ENCODE measurements around the gene PLCB1. TPM values are rescaled to one million over a fixed set of nuclear protein-coding genes. Genes with fewer than 3 reads are reported as not detected.

Gene PLCB1
- total RNA-seq, 3 donors from 2014 or later = 12.2 to 106 (median 30.5) TPM

GRCh38 chr20:8226106-8226505 lies 94.0 kb downstream of the PLCB1 start:
- DNase-seq (ENCODE audit: low spot score in 2 of 2) = no peak
- H3K4me3 ChIP-seq = no peak overlapping the region
- no peaks in the 10 kb centered on the region for H3K4me1 ChIP-seq
- intact Hi-C loops (cut with DNase I; ENCODE audit: low total_unique reads) = no loop called here
- no peaks in the 10 kb centered on the region for H3K9me3 ChIP-seq
- TF ChIP-seq POLR2A (IDR thresholded peaks at IDR 0.05) (no peak), POLR2AphosphoS5 (IDR thresholded peaks at IDR 0.05) (no peak), CTCF (IDR thresholded peaks at IDR 0.05) (no peak)
- H3K36me3 ChIP-seq = no peaks in the 10 kb centered on the region
- H3K27me3 ChIP-seq = no peaks in the 10 kb centered on the region
- H3K27ac ChIP-seq = no peak overlapping the region

GRCh38 chr20:8227293-8227692 lies 95.2 kb downstream of the PLCB1 start:
- H3K9me3 ChIP-seq = no peaks in the 10 kb centered on the region
- H3K27me3 ChIP-seq = no peaks in the 10 kb centered on the region
- H3K27ac ChIP-seq = no peak overlapping the region
- no peak for TF ChIP-seq CTCF (IDR thresholded peaks at IDR 0.05)
- TF ChIP-seq POLR2AphosphoS5 (IDR thresholded peaks at IDR 0.05) = no peak
- no peak for TF ChIP-seq POLR2A (IDR thresholded peaks at IDR 0.05)
- no peaks in the 10 kb centered on the region for H3K4me1 ChIP-seq
- DNase-seq (ENCODE audit: low spot score in 2 of 2) = no peak
- H3K36me3 ChIP-seq = no peaks in the 10 kb centered on the region
- intact Hi-C loops (cut with DNase I; ENCODE audit: low total_unique reads) = no loop called here
- no peak overlapping the region for H3K4me3 ChIP-seq

GRCh38 chr20:8228315-8228714 lies 96.2 kb downstream of the PLCB1 start:
- H3K4me1 ChIP-seq = no peaks in the 10 kb centered on the region
- H3K4me3 ChIP-seq = no peak overlapping the region
- no peaks in the 10 kb centered on the region for H3K36me3 ChIP-seq
- no peak overlapping the region for H3K27ac ChIP-seq
- H3K9me3 ChIP-seq = no peaks in the 10 kb centered on the region
- no peak for TF ChIP-seq CTCF (IDR thresholded peaks at IDR 0.05)
- no peak for TF ChIP-seq POLR2A (IDR thresholded peaks at IDR 0.05)
- no peak for TF ChIP-seq POLR2AphosphoS5 (IDR thresholded peaks at IDR 0.05)
- DNase-seq (ENCODE audit: low spot score in 2 of 2) = no peak
- no peaks in the 10 kb centered on the region for H3K27me3 ChIP-seq
- intact Hi-C loops (cut with DNase I; ENCODE audit: low total_unique reads) = no loop called here

- Histone ChIP-seq H3K27me3 (no peaks in the 10 kb centered on the region), H3K36me3 (no peaks in the 10 kb centered on the region), H3K4me1 (no peaks in the 10 kb centered on the region), H3K4me3 (no peak overlapping the region), H3K9me3 (no peaks in the 10 kb centered on the region), H3K27ac (no peak overlapping the region)
- DNase-seq (ENCODE audit: low spot score in 2 of 2) = no peak
- TF ChIP-seq CTCF (IDR thresholded peaks at IDR 0.05) (no peak), POLR2AphosphoS5 (IDR thresholded peaks at IDR 0.05) (no peak), POLR2A (IDR thresholded peaks at IDR 0.05) (no peak)
- intact Hi-C loops (cut with DNase I; ENCODE audit: low total_unique reads) = no loop called here
Observed at GRCh38 chr20:8229090-8229489, 97.0 kb downstream of the PLCB1 start.

GRCh38 chr20:8231038-8231437 lies 99.0 kb downstream of the PLCB1 start:
- Histone ChIP-seq H3K27ac (no peak overlapping the region), H3K36me3 (no peaks in the 10 kb centered on the region), H3K4me1 (no peaks in the 10 kb centered on the region), H3K9me3 (no peaks in the 10 kb centered on the region), H3K27me3 (no peaks in the 10 kb centered on the region), H3K4me3 (no peak overlapping the region)
- intact Hi-C loops (cut with DNase I; ENCODE audit: low total_unique reads) = no loop called here
- TF ChIP-seq POLR2AphosphoS5 (IDR thresholded peaks at IDR 0.05) (no peak), CTCF (IDR thresholded peaks at IDR 0.05) (no peak), POLR2A (IDR thresholded peaks at IDR 0.05) (no peak)
- no peak for DNase-seq (ENCODE audit: low spot score in 2 of 2)

All from breast epithelium (tissue), 4 donors.